Peyer's patch (tissue), 4 donors: ENCODE data around the gene VTI1B. TPM values are rescaled to one million over a fixed set of nuclear protein-coding genes. Genes with fewer than 3 reads are reported as not detected.
A peak's percentile ranks its signal among the peaks of the same experiment; 100 is the strongest.
"Not testable (repeated sequence)": the region's sequence is repeated elsewhere in the genome, so short reads cannot be mapped to it uniquely, and the experiment has no call there.

Experiments
- DNase-seq, 3 donors: peaks; one replicate each; pipeline ENCODE4 v3.0.0-alpha.2; 2017 to 2019
- H3K27ac ChIP-seq, 4 donors: fragments of 200-600 bp; sonication (generic); one replicate each; pipeline ENCODE4 v1.5.1; 2016 to 2019
- H3K27me3 ChIP-seq, 2 donors: fragments of 200-600 bp; sonication (generic); one replicate each; pipeline ENCODE4 v1.5.1; 2019
- H3K36me3 ChIP-seq, 3 donors: fragments of 200-600 bp; sonication (generic); one replicate each; pipeline ENCODE4 v1.5.1; 2016 to 2019
- H3K4me1 ChIP-seq, 4 donors: fragments of 200-600 bp; sonication (generic); one replicate each; pipeline ENCODE4 v1.5.1; 2016 to 2019
- H3K4me3 ChIP-seq, 4 donors: fragments of 200-600 bp; sonication (generic); 1 replicate in 3 of 4; 2 replicates in 1 of 4; pipeline ENCODE4 v1.5.1; 2016 to 2019; ENCODE audit warnings: mild to moderate bottlenecking in 1 of 4
- H3K9me3 ChIP-seq, 4 donors: fragments of 200-600 bp; sonication (generic); one replicate each; pipeline ENCODE4 v1.5.1; 2016 to 2019; ENCODE audit warnings: mild to moderate bottlenecking in 1 of 4
- POLR2A ChIP-seq, 2 donors: fragments of 450-650 bp; IDR thresholded peaks; one replicate each; pipeline ENCODE4 v1.5.1; 2017; ENCODE audit warnings: antibody characterized with exemption in 2 of 2, mild to moderate bottlenecking in 2 of 2, moderate library complexity in 2 of 2
- small RNA-seq, 2 donors: library from RNA; depleted of rRNA; stranded (forward); fragments of <200 nt; gene quantifications; one replicate each; pipeline ENCODE3, GENCODE V24; 2016
- total RNA-seq, 4 donors: library from RNA; depleted of rRNA; stranded (reverse); fragments of >200 nt; gene quantifications; one replicate each; pipeline ENCODE4 v1.1.0, GENCODE V29; 2016
- TF ChIP-seq, protein P1 (sequence below), 6 experiments: fragments of 450-650 bp in 4 of 6; fragments of 200-600 bp in 2 of 6; sonication (generic) in 1 of 6; IDR thresholded peaks; one replicate each; pipeline ENCODE4 v1.5.1; 2017 to 2019; ENCODE audit warnings: antibody characterized with exemption in 6 of 6, mild to moderate bottlenecking in 3 of 6, moderate library complexity in 1 of 6

VTI1B gene
- total RNA-seq, 4 donors from 2014 or later = 57.4 to 75.5 (median 63.3) TPM

DNA sequence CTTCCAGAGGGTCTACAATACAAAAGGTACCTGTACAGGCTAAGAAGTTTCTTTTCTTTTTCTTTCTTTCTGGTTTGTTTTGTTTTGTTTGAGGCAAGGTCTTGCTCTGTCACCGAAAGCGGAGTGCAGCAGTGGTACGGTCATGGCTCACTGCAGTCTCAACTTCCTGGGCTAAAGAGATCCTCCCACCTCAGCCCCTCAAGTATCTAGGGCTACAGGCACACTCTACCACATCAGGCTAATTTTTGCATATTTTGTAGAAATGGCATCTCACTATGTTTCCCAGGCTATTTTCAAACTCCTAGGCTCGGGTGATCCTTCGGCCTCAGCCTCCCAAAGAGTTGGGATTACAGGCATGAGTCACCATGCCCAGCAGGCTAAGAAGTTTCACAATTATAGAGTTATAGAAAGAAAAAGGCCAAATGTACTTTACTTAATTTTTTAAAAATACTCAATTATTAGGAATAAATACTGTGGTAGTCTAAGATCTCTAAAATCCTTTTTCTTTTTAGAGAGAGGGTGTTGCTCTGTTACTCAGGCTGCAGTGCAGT, 71.4 kb downstream of the VTI1B start:
- Histone ChIP-seq H3K4me1 (peaks cover 0 to 19% (median under 1%) of the 10 kb centered on the region in 4 donors), H3K9me3 (no peaks in the 10 kb centered on the region), H3K36me3 (no peaks in the 10 kb centered on the region), H3K4me3 (no peak overlapping the region), H3K27me3 (no peaks in the 10 kb centered on the region), H3K27ac (peak overlapping the region in 1 of 4 donors; percentile 59)
- TF ChIP-seq POLR2A (IDR thresholded peaks at IDR 0.05) = no peak
- TF ChIP-seq, protein P1, sequence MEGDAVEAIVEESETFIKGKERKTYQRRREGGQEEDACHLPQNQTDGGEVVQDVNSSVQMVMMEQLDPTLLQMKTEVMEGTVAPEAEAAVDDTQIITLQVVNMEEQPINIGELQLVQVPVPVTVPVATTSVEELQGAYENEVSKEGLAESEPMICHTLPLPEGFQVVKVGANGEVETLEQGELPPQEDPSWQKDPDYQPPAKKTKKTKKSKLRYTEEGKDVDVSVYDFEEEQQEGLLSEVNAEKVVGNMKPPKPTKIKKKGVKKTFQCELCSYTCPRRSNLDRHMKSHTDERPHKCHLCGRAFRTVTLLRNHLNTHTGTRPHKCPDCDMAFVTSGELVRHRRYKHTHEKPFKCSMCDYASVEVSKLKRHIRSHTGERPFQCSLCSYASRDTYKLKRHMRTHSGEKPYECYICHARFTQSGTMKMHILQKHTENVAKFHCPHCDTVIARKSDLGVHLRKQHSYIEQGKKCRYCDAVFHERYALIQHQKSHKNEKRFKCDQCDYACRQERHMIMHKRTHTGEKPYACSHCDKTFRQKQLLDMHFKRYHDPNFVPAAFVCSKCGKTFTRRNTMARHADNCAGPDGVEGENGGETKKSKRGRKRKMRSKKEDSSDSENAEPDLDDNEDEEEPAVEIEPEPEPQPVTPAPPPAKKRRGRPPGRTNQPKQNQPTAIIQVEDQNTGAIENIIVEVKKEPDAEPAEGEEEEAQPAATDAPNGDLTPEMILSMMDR (IDR thresholded peaks at IDR 0.05) = no peak
- peak in 2 of 3 donors; percentile 66 to 70 for DNase-seq

DNA sequence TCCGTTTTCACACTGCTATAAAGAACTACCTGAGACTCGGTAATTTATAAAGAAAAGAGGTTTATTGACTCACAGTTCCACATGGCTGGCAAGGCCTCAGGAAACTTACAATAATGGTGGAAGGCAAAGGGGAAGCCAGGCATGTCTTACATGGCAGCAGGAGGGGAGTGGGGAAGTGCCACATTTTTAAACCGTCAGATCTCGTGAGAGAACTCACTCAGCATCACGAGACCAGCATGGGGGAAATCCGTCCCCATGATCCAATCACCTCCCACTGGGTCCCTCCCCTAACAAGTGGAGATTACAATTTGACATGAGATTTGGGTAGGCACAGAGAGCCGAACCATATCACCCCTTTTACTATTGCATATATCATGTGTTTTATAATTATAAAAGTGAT, 72.4 kb downstream of the VTI1B start:
- no peak for DNase-seq
- Histone ChIP-seq H3K4me1 (peaks cover 0 to 19% (median 2%) of the 10 kb centered on the region in 4 donors), H3K36me3 (no peaks in the 10 kb centered on the region), H3K4me3 (no peak overlapping the region), H3K27ac (peak overlapping the region in 1 of 4 donors; percentile 59), H3K27me3 (no peaks in the 10 kb centered on the region), H3K9me3 (no peaks in the 10 kb centered on the region)
- no peak for TF ChIP-seq POLR2A (IDR thresholded peaks at IDR 0.05)
- TF ChIP-seq, protein P1 (IDR thresholded peaks at IDR 0.05) = no peak

DNA sequence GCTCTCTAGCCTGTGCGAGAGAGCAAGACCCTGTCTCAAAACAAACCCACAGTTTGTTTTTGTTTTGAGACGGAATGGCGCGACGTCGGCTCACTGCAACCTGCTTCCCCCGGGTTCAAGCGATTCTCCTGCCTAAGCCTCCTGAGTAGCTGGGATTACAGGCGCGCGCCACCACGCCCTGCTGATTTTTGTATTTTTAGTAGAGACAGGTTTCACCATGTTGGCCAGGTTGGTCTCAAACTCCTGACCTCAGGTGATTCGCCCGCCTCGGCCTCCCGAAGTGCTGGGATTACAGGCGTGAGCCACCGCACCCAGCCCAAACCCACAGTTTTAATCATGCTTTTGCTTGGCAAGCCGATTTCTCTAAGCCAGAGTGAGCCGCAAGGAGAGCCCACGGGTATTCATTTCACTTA, 73.9 kb downstream of the VTI1B start:
- not testable (repeated sequence) for DNase-seq, H3K9me3 ChIP-seq, H3K27me3 ChIP-seq, H3K36me3 ChIP-seq
- peak overlapping the region; percentile 80 to 92 (median 84) for H3K27ac ChIP-seq
- peak overlapping the region; percentile 62 to 97 (median 88) for H3K4me3 ChIP-seq
- peaks cover 0 to 19% (median 2%) of the 10 kb centered on the region in 4 donors for H3K4me1 ChIP-seq

DNA sequence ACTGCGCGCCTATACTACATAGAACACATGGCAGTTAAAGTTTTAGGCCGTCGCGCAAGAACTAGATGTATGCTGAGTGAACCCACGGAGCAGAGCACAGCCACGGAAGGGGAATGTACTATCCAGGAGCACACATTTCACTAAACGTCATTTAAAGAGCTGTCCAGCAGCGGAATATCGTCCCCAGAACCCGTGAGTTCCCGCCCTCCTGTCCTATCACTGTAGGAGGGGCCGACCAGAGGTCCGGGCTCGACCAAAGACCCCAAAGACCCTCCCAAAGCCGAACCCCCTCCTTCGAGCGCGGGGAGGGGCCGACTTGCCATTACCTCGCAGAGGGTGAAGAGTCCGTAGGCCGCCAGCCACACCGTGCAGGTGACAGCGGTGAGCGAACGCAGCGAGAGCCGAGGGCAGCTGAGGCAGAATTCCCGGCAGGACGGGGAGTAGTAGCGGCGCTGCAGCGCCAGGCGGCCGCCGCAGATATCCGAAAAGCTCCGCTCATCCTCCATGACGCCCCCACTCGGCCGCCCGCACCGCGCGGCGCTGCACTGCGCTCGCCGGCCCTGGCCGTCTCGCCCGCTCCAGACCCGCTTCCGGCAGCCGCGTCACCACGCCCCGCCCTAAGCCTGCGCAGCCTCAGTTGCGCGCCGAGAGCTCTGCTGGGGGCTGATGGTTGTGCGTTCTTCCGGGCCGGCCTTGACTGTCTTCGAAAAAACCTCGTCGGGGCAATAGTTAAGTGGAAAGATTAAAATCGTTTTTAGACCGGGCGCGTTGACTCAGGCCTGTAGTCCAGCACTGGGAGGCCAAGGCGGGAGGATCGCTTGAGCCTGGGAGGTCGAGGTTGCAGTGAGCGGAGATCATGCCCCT, 74.5 kb downstream of the VTI1B start, which contains the start of gene PIGH:
Gene PIGH, minus strand, starts transcription at position 571 of the 864 bp plus-strand sequence. Its CDS starts 65 bp downstream, at position 506.
- Histone ChIP-seq H3K27me3 (no peaks in the 10 kb centered on the region), H3K9me3 (no peaks in the 10 kb centered on the region), H3K4me3 (peak within 1 kb of the TSS; percentile 62 to 97 (median 88)), H3K27ac (peak within 1 kb of the TSS; percentile 80 to 92 (median 84)), H3K36me3 (no peaks in the 10 kb centered on the region), H3K4me1 (peaks cover 0 to 19% (median 2%) of the 10 kb centered on the region in 4 donors)
- TF ChIP-seq, protein P1 (IDR thresholded peaks at IDR 0.05) = peak; percentile 28 to 76 (median 58)
- TF ChIP-seq POLR2A (IDR thresholded peaks at IDR 0.05) = peak; percentile 89 to 92
- DNase-seq = peak; percentile 89 to 96 (median 95)

Small RNA genes lying within 50 kb of the gene (small RNA-seq; reads per million reads assigned to genes)
- 0 reads per million in 2 donors for gene AL132640.3
- gene RF00019 = 0 reads per million in 2 donors
- gene RN7SL369P = 0 reads per million in 2 donors
- 0 reads per million in 2 donors for gene RNA5SP386

Other genes with a start within 250 kb of the VTI1B start
- gene TMEM229B, start 185.9 kb downstream of the VTI1B start, total RNA-seq = 10 to 100 TPM in 3 of 4 donors, 1 to 10 TPM in 1; 8.3 to 39.7 (median 31.7) TPM
- gene PLEKHH1, start 141.3 kb downstream of the VTI1B start, total RNA-seq = 100 to 1,000 TPM in 2 of 4 donors, 10 to 100 TPM in 2; 68.5 to 142 (median 92.0) TPM
- gene PIGH, start 74.4 kb downstream of the VTI1B start, total RNA-seq = 10 to 100 TPM; 25.6 to 45.7 (median 28.1) TPM
- 100 to 1,000 TPM in 1 of 4 donors, 10 to 100 TPM in 3; 13.2 to 125 (median 67.6) TPM for gene ARG2, start 54.7 kb downstream of the VTI1B start, total RNA-seq
- 10 to 100 TPM; 24.8 to 53.6 (median 41.6) TPM for gene RDH11, start 21.1 kb upstream of the VTI1B start, total RNA-seq
- not detected for gene RDH12, start 27.3 kb upstream of the VTI1B start, total RNA-seq
- 10 to 100 TPM; 27.5 to 48.7 (median 42.6) TPM for gene ZFYVE26, start 142.0 kb upstream of the VTI1B start, total RNA-seq
- gene RAD51B, start 145.1 kb upstream of the VTI1B start, total RNA-seq = 100 to 1,000 TPM in 1 of 4 donors, 10 to 100 TPM in 3; 12.6 to 103 (median 33.1) TPM